Measurements from ENCODE around the gene MIA. TPM values are rescaled to one million over a fixed set of nuclear protein-coding genes. Genes with fewer than 3 reads are reported as not detected.

MIA gene
- total RNA-seq, 1 experiment from 2014 or later: not detected

Other genes starting within 250 kb of the MIA start
- 90.9 and 92.9 TPM in 2 replicates for gene SHKBP1, start 198.6 kb upstream of the MIA start, total RNA-seq (2021)
- 115 and 129 TPM in 2 replicates for gene LTBP4, start 174.2 kb upstream of the MIA start, total RNA-seq (2021)
- 32.6 and 34.5 TPM in 2 replicates for gene NUMBL, start 84.9 kb upstream of the MIA start, total RNA-seq (2021)
- 40.5 and 42.0 TPM in 2 replicates for gene COQ8B, start 58.6 kb upstream of the MIA start, total RNA-seq (2021)
- gene ITPKC, start 58.4 kb upstream of the MIA start, total RNA-seq (2021): 11.2 and 11.8 TPM in 2 replicates
- 27.7 and 31.5 TPM in 2 replicates for gene ACTMAP, start 25.0 kb upstream of the MIA start, total RNA-seq (2021)
- gene SNRPA, start 24.3 kb upstream of the MIA start, total RNA-seq (2021): 199 and 225 TPM in 2 replicates
- gene RAB4B, start 2.7 kb downstream of the MIA start, total RNA-seq (2021): 22.6 and 26.8 TPM in 2 replicates
- 126 and 131 TPM in 2 replicates for gene EGLN2, start 23.7 kb downstream of the MIA start, total RNA-seq (2021)
- 0.28 TPM in 1 of 2 replicates, not detected in the other for gene CYP2A6, start 74.9 kb downstream of the MIA start, total RNA-seq (2021)
- gene CYP2A7, start 106.7 kb downstream of the MIA start, total RNA-seq (2021): not detected in 2 replicates
- gene CYP2B6, start 215.8 kb downstream of the MIA start, total RNA-seq (2021): 2.3 and 3.0 TPM in 2 replicates